Activated naive CD4-positive, alpha-beta T cell treated with anti-CD3 and anti-CD28 coated beads, Interleukin-2, amount 10 ng/mL, durations not matched to agents 7 days and 5 days (primary cell): ENCODE results near the gene TTLL10.
"Not testable (repeated sequence)": the region's sequence is repeated elsewhere in the genome, so short reads cannot be mapped to it uniquely, and the experiment has no call there.

Experiments used
- CTCF ChIA-PET: fragments of 350-600 bp; sonication (Branson Sonifier 250); formaldehyde crosslinking; loops from one replicate; lab custom pipeline; 2021; ENCODE audit warnings: antibody characterized with exemption; lab: Charles Lee
- DNase-seq: peaks from one replicate; pipeline ENCODE4 v3.0.0-alpha.2; 2020
- H3K27ac Mint-ChIP-seq: one replicate; pipeline ENCODE4 v1.8.0; 2021; ENCODE audit warnings: mild to moderate bottlenecking, moderate library complexity, mixed read lengths
- H3K27me3 Mint-ChIP-seq: one replicate; pipeline ENCODE4 v1.8.0; 2021; ENCODE audit warnings: mild to moderate bottlenecking, mixed read lengths
- H3K36me3 Mint-ChIP-seq: one replicate; pipeline ENCODE4 v1.8.0; 2021; ENCODE audit warnings: mixed read lengths
- H3K4me1 Mint-ChIP-seq: one replicate; pipeline ENCODE4 v1.8.0; 2021; ENCODE audit warnings: mixed read lengths
- H3K4me3 Mint-ChIP-seq: one replicate; pipeline ENCODE4 v1.8.0; 2021; ENCODE audit warnings: mild to moderate bottlenecking, moderate library complexity, mixed read lengths
- H3K9me3 Mint-ChIP-seq: one replicate; pipeline ENCODE4 v1.8.0; 2021; ENCODE audit warnings: mixed read lengths

The TTLL10 gene

DNA sequence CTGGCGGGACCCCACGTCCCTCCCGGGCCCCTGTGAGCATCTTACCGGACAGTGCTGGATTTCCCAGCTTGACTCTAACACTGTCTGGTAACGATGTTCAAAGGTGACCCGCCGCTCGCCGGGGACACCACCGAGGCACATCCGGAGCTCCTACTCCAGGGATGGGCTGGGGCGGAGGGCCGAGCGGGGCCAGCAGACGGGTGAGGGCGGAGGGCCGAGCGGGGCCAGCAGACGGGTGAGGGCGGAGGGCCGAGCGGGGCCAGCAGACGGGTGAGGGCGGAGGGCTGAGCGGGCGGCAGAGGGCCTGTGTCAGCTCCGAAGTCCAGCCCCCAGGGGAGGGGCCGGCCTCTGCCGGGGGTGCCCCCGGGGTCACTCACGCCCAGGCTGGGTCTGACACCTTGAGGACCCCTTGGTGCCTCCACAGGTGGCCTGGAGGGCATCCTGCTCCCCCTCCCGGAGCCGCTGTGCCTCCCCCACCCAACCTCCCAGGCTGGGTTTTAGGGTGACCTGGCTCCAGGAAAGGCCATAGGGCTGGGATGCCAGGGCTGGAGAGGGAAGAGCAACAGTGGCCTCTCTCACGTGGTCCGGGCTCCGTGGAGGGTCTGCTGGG lies 5.7 kb upstream of the TTLL10 start:
- CTCF ChIA-PET: interaction anchor here (1.8 kb wide), 1 partner anchor 46 kb away, joined by 4 read pairs; no protein-coding TSS in a partner anchor

GRCh38 chr1:1168451-1169411 lies 4.9 kb upstream of the TTLL10 start:
- Mint-ChIP-seq H3K27me3 (peaks cover 56% of the 10 kb centered on the region), H3K27ac (no peak overlapping the region), H3K4me3 (no peak overlapping the region), H3K36me3 (no peaks in the 10 kb centered on the region), H3K9me3 (no peaks in the 10 kb centered on the region), H3K4me1 (peaks cover 22% of the 10 kb centered on the region)
- DNase-seq: peak; percentile 19
- CTCF ChIA-PET: interaction anchor here (1.8 kb wide), 1 partner anchor 46 kb away, joined by 4 read pairs; no protein-coding TSS in a partner anchor

More for the DNA sequence above, 5.7 kb upstream of the TTLL10 start:
- H3K4me3 Mint-ChIP-seq: no peak overlapping the region
- peak; percentile 18 for DNase-seq
- H3K27me3 Mint-ChIP-seq: peaks cover 49% of the 10 kb centered on the region
- H3K27ac Mint-ChIP-seq: no peak overlapping the region
- peaks cover 15% of the 10 kb centered on the region for H3K4me1 Mint-ChIP-seq
- H3K36me3 Mint-ChIP-seq: no peaks in the 10 kb centered on the region
- no peaks in the 10 kb centered on the region for H3K9me3 Mint-ChIP-seq

- Mint-ChIP-seq H3K4me3 (no peak overlapping the region), H3K27me3 (peaks cover 64% of the 10 kb centered on the region), H3K4me1 (peaks cover 28% of the 10 kb centered on the region), H3K27ac (no peak overlapping the region), H3K9me3 (no peaks in the 10 kb centered on the region), H3K36me3 (no peaks in the 10 kb centered on the region)
- CTCF ChIA-PET: no interaction called here
- peak; percentile 23 for DNase-seq
Measured at GRCh38 chr1:1169429-1170214, 4.1 kb upstream of the TTLL10 start.

- Mint-ChIP-seq H3K4me1 (peaks cover 30% of the 10 kb centered on the region), H3K27ac (no peak overlapping the region), H3K4me3 (no peak overlapping the region), H3K9me3 (no peaks in the 10 kb centered on the region), H3K36me3 (no peaks in the 10 kb centered on the region), H3K27me3 (peaks cover 66% of the 10 kb centered on the region)
- DNase-seq: peak; percentile 19
- CTCF ChIA-PET: no interaction called here
Measured at GRCh38 chr1:1170215-1171091, 3.2 kb upstream of the TTLL10 start.

DNA sequence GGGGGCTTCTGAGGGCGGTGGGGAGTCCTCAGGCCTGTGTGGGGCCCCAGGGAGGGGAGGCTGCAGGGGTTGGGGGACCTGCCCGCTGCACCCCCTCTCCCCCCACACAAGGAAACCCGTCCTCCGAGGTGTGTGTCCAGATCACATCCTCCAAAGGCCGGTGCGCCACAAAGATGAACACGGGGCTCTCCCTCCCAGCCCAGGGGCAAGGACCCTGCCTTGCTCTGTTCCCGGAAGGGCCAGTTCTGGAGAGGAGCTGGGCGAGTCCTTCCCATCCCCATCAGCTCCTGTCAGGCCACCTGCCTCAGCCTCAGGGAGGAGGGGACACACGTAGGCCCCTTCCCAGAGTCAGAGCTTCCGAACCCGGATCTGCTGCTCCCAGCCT lies 2.5 kb upstream of the TTLL10 start:
- Mint-ChIP-seq H3K36me3 (no peaks in the 10 kb centered on the region), H3K4me1 (peaks cover 33% of the 10 kb centered on the region), H3K27me3 (peaks cover 68% of the 10 kb centered on the region), H3K4me3 (no peak overlapping the region), H3K9me3 (no peaks in the 10 kb centered on the region), H3K27ac (no peak overlapping the region)
- DNase-seq: peak; percentile 12
- CTCF ChIA-PET: no interaction called here

DNA sequence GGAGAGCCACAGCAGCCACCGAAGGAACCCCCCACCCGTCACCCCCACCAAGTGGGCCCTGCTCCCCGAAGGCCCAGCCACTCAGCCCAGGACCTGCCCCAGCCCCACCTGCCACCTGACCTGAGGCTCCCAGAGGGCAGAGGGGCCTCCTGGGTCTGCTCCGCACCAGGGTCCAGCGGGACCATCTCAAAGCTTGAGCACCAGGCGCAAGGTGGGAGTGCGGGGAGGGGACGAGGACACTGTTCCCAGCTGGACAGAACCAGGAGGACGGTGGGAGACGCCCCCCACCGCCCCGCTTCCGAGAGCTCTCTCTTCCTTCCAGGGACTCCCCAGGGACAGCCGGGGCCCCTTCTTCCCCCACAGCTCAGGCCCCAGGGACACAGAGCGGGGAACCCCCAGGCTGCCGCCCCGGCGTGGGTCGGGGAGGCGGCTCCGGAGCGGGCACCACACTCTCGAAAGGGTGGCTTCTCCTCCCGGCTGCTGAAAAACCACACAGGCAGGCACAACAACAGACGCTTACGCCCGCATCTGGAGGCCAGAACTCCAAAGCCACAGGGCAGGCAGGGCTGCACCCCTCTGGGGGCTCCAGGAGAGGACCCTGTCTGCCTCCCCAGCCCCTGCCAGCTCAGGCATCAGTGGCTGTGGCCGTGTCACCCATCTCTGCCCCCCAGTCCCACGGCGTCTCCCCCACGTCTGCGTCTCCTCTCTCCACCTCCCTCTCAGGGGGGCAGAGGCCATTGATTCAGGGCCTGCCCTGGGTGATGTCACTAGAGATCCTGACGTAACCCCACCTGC lies 1.9 kb upstream of the TTLL10 start:
- CTCF ChIA-PET: no interaction called here
- DNase-seq: peak; percentile 39
- peaks cover 73% of the 10 kb centered on the region for H3K27me3 Mint-ChIP-seq
- peaks cover 33% of the 10 kb centered on the region for H3K4me1 Mint-ChIP-seq
- no peak overlapping the region for H3K4me3 Mint-ChIP-seq
- H3K27ac Mint-ChIP-seq: peak overlapping the region; percentile 49
- no peaks in the 10 kb centered on the region for H3K9me3 Mint-ChIP-seq
- no peaks in the 10 kb centered on the region for H3K36me3 Mint-ChIP-seq

DNA sequence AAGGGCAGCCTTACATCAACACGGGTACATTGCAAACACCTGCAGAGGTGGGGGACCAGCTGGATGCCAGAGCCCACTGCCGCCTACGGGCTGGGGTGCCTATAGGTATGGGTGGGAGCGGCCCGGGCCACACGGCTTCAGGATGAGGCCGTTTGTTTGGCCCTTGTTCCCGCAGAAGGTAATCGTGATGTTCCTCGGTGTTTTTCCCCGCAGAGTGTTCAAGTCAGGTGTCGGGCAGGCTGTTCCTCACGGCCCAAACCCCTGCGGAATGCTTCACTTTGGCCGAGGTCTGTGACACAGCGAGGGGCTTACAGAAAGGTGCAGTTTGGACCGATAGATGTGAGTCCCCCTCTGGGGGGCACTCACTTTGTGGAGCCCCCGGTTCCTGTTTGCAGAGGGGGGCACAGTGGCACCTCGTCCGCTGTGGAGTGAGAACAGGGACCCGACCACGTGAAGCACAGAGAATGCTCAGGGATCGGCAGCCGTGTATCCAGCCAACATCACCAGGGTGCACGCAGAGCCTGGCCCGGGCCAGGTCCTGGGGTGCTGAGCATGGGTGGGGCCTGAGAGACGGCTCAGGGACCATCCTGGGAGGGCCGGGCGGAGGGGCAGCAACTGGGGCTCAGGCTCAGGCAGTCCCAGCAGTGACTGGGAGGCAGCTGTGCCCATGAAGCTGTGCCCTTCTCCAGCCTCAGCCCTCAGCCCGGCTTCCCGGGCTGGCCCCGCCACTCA lies 453 bp upstream of the TTLL10 start:
- Mint-ChIP-seq H3K4me1 (peaks cover 33% of the 10 kb centered on the region), H3K9me3 (no peaks in the 10 kb centered on the region), H3K27me3 (peaks cover 77% of the 10 kb centered on the region), H3K36me3 (no peaks in the 10 kb centered on the region), H3K27ac (no peak overlapping the region), H3K4me3 (no peak overlapping the region)
- DNase-seq: no peak
- CTCF ChIA-PET: interaction anchor here (1.1 kb wide), 1 partner anchor 51 kb away, joined by 3 read pairs; no protein-coding TSS in a partner anchor

DNA sequence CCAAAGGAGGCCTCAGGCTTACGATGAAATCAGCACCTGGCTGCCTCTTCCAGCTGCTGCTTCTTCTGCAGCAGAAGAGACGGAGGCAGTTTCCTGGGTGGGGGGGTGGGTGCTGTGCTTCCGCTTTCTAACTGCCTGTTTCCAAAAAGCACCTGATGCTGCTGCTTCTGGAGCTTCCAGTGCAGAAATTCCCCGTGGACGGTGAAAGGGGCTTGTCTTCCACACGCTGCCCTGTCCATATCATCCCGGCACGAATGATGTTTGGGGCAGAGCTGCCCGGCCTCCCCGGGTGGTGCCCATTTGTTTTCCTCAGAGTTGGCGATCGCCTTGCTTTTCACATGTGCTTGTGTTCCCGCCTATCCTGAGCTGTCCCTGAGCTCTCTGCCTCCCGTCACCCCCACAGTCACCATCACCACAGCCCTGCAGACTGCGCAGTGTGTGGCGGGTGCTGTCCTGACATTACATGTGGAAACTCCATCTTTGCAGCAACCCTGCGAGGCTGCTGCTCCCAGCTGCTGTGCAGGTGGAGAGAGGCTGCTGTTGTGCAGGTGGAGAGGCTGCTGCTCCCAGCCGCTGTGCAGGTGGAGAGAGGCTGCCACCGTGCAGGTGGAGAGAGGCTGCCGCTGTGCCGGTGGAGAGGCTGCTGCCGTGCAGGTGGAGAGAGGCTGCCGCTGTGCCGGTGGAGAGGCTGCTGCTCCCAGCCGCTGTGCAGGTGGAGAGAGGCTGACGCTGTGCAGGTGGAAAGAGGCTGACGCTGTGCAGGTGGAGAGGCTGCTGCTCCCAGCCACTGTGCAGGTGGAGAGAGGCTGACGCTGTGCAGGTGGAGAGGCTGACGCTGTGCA lies 1.8 kb downstream of the TTLL10 start:
- peak; percentile 20 for DNase-seq
- no peak overlapping the region for H3K4me3 Mint-ChIP-seq
- H3K36me3 Mint-ChIP-seq: no peaks in the 10 kb centered on the region
- H3K27me3 Mint-ChIP-seq: peaks cover 65% of the 10 kb centered on the region
- peak overlapping the region; percentile 25 for H3K27ac Mint-ChIP-seq
- CTCF ChIA-PET: no interaction called here
- no peaks in the 10 kb centered on the region for H3K9me3 Mint-ChIP-seq
- peaks cover 29% of the 10 kb centered on the region for H3K4me1 Mint-ChIP-seq

DNA sequence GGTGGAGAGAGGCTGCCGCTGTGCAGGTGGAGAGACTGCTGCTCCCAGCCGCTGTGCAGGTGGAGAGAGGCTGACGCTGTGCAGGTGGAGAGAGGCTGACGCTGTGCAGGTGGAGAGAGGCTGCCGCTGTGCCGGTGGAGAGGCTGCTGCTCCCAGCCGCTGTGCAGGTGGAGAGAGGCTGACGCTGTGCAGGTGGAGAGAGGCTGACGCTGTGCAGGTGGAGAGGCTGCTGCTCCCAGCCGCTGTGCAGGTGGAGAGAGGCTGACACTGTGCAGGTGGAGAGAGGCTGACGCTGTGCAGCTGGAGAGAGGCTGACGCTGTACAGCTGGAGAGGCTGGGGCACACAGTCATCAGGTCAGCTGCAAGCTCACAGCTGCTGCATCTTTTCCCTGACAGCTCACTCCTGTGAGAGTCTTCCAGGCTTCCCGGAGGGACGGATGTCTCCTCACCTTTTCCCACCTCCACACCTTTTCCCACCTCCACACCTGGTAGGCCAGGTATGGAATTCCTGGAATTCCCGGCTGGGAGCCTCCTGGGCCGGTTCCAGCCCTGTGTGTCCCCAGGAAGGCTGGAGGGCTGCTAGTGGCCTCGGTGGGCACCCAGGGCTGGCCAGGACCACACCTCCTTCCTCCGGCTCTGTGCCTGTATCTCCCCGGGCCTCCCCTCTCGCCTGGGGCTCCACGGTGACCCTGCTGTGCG lies 2.5 kb downstream of the TTLL10 start:
- Mint-ChIP-seq H3K27me3 (peaks cover 60% of the 10 kb centered on the region), H3K4me1 (peaks cover 28% of the 10 kb centered on the region)
- H3K9me3 Mint-ChIP-seq, H3K4me3 Mint-ChIP-seq, H3K36me3 Mint-ChIP-seq, CTCF ChIA-PET, H3K27ac Mint-ChIP-seq: not testable (repeated sequence)
- DNase-seq: peak; percentile 18

DNA sequence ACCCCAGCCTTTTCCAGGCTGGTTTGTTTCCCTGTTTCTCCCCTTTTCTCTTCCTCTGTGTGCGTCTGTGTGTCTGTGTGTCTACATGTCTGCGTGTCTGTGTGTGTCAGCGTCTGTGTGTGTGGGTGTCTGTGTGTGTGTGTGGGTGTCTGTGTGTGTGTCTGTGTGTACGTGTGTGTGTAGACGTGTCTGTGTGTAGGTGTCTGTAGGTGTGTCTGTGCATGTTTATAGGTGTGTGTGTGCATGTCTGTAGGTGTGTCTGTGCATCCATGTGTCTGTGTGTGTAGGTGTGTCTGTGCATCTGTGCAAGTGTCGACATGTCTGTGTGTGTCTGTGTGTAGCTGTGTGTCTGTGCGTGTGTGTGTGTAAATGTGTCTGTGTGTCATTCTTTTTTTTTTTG lies 3.3 kb downstream of the TTLL10 start:
- no peak overlapping the region for H3K4me3 Mint-ChIP-seq
- no peaks in the 10 kb centered on the region for H3K9me3 Mint-ChIP-seq
- DNase-seq: peak; percentile 17
- no peak overlapping the region for H3K27ac Mint-ChIP-seq
- peaks cover 26% of the 10 kb centered on the region for H3K4me1 Mint-ChIP-seq
- CTCF ChIA-PET: no interaction called here
- H3K27me3 Mint-ChIP-seq: peaks cover 58% of the 10 kb centered on the region
- no peaks in the 10 kb centered on the region for H3K36me3 Mint-ChIP-seq

- H3K27me3 Mint-ChIP-seq: peaks cover 58% of the 10 kb centered on the region
Measured at GRCh38 chr1:1177452-1178206, 3.9 kb downstream of the TTLL10 start.

More at GRCh38 chr1:1177452-1178206, 3.9 kb downstream of the TTLL10 start:
- Mint-ChIP-seq H3K36me3 (no peaks in the 10 kb centered on the region), H3K4me1 (peaks cover 21% of the 10 kb centered on the region), H3K27ac (no peak overlapping the region), H3K9me3 (no peaks in the 10 kb centered on the region), H3K4me3 (no peak overlapping the region)
- peak; percentile 8 for DNase-seq
- CTCF ChIA-PET: no interaction called here
